A549 (cell line): ENCODE data around the gene S100A11. TPM values are rescaled to one million over a fixed set of nuclear protein-coding genes. Genes with fewer than 3 reads are reported as not detected.

Source experiments
- ATAC-seq, 2 experiments: fragments of 200-7000 bp in 1 of 2; fragments of >200 bp in 1 of 2; cut with Nextera tagmentation in 1 of 2; cut with Tn5 transposase in 1 of 2; 3 replicates each; pipeline versions ENCODE4 v1.8.0 to v1.9.1; 2018 to 2020; ENCODE audit warnings: mild to moderate bottlenecking in 1 of 2, moderate library complexity in 1 of 2
- CTCF ChIA-PET: fragments of 300-600 bp; sonication (Branson Sonifier 250); formaldehyde crosslinking; extraction: SDS; loops from one replicate; lab custom pipeline; 2021; ENCODE audit warnings: antibody characterized with exemption, inconsistent platforms; lab: Yijun Ruan, JAX
- POLR2A ChIA-PET: fragments of 350-600 bp; formaldehyde crosslinking; extraction: SDS; loops from one replicate; lab custom pipeline; 2021; ENCODE audit warnings: antibody characterized with exemption, inconsistent platforms; lab: Yijun Ruan, JAX
- DNase-seq, 2 experiments: peaks; one replicate each; pipeline versions ENCODE4 v3.0.0 to v3.0.0-alpha.2; 2011 to 2016; ENCODE audit warnings: low read depth in 1 of 2, low spot score in 1 of 2
- FAIRE-seq: peaks from 2 replicates; lab custom pipeline; 2011; peaks lifted over from hg19 to GRCh38; lab: Jason Lieb, UNC
- H3K27ac ChIP-seq, 2 experiments: fragments of >200 bp; sonication (Bioruptor Twin); formaldehyde crosslinking; 3 replicates each; pipeline ENCODE4 v1.5.1; 2016 to 2017
- H3K4me1 ChIP-seq: fragments of >200 bp; sonication (Bioruptor Twin); formaldehyde crosslinking; 3 replicates; pipeline ENCODE4 v1.6.1; 2016
- H3K4me2 ChIP-seq: fragments of >200 bp; sonication (Bioruptor Twin); formaldehyde crosslinking; 3 replicates; pipeline ENCODE4 v1.6.1; 2016
- H3K4me3 ChIP-seq: fragments of >200 bp; sonication (Bioruptor Twin); formaldehyde crosslinking; 3 replicates; pipeline ENCODE4 v1.5.1; 2016
- H3K9me3 ChIP-seq: fragments of >200 bp; sonication (Bioruptor Twin); formaldehyde crosslinking; 3 replicates; pipeline ENCODE4 v1.6.1; 2016
- ATOH8 ChIP-seq: fragments of 250-450 bp; sonication (Bioruptor Pico); IDR thresholded peaks from 2 replicates; pipeline ENCODE4 v1.5.0; 2020; ENCODE audit warnings: low read depth, mild to moderate bottlenecking, moderate library complexity
- BHLHE40 ChIP-seq: IDR thresholded peaks from 2 replicates; pipeline ENCODE4 v1.6.1; 2012; ENCODE audit warnings: low read depth, low read length, inconsistent platforms
- CEBPB ChIP-seq, 2 experiments: fragments of >200 bp in 1 of 2; sonication (Bioruptor Twin) in 1 of 2; formaldehyde crosslinking in 1 of 2; IDR thresholded peaks; 2 replicates each; pipeline ENCODE4 v1.6.1; 2012 to 2016
- CTCF ChIP-seq: fragments of >200 bp; sonication (Bioruptor Twin); formaldehyde crosslinking; IDR thresholded peaks from 3 replicates; pipeline ENCODE4 v1.5.1; 2016
- E2F6 ChIP-seq: IDR thresholded peaks from 2 replicates; pipeline ENCODE4 v1.6.1; 2012; ENCODE audit warnings: low read depth, borderline replicate concordance
- EP300 ChIP-seq, 2 experiments: fragments of >200 bp; sonication (Bioruptor Twin); formaldehyde crosslinking; IDR thresholded peaks; 2 replicates in 1 of 2; 3 replicates in 1 of 2; pipeline ENCODE4 v1.6.1; 2016 to 2017
- FOSB ChIP-seq: fragments of 250-450 bp; sonication (Bioruptor Pico); IDR thresholded peaks from 2 replicates; pipeline ENCODE4 v1.5.0; 2020; ENCODE audit warnings: mild to moderate bottlenecking, moderate library complexity
- FOSL2 ChIP-seq, 2 experiments: fragments of 450-650 bp in 1 of 2; fragments of >200 bp in 1 of 2; sonication (Bioruptor Twin) in 1 of 2; formaldehyde crosslinking; IDR thresholded peaks; 2 replicates each; pipeline versions ENCODE4 v1.5.0 to v1.6.1; 2016 to 2020; ENCODE audit warnings: mild to moderate bottlenecking in 1 of 2, moderate library complexity in 1 of 2
- GATA3 ChIP-seq: IDR thresholded peaks from 2 replicates; pipeline ENCODE4 v1.6.1; 2012; ENCODE audit warnings: borderline replicate concordance
- HDAC2 ChIP-seq: fragments of 200-600 bp; sonication (generic); IDR thresholded peaks from 2 replicates; pipeline ENCODE4 v1.6.1; 2016
- JUN ChIP-seq, 2 experiments: fragments of >200 bp; sonication (Bioruptor Twin); formaldehyde crosslinking; IDR thresholded peaks; 2 replicates in 1 of 2; 3 replicates in 1 of 2; pipeline ENCODE4 v1.6.1; 2016 to 2017
- KDM1A ChIP-seq: fragments of 200-600 bp; sonication (generic); IDR thresholded peaks from 2 replicates; pipeline ENCODE4 v1.6.1; 2016; ENCODE audit warnings: low read depth, mild to moderate bottlenecking
- MAFK ChIP-seq: fragments of 450-650 bp; IDR thresholded peaks from 2 replicates; pipeline ENCODE4 v1.6.1; 2014; ENCODE audit not compliant: partially characterized antibody
- NFE2L2 ChIP-seq: fragments of 150-350 bp; conservative IDR thresholded peaks from 2 replicates; pipeline ENCODE4 v1.6.1; 2014; ENCODE audit warnings: low read length
- NPAS2 ChIP-seq: fragments of 250-450 bp; sonication (Bioruptor Pico); IDR thresholded peaks from 2 replicates; pipeline ENCODE4 v1.8.0; 2022; ENCODE audit warnings: mild to moderate bottlenecking, moderate library complexity, borderline replicate concordance
- NR3C1 ChIP-seq: fragments of >200 bp; sonication (Bioruptor Twin); formaldehyde crosslinking; IDR thresholded peaks from 3 replicates; pipeline ENCODE4 v1.6.1; 2017
- RAD21 ChIP-seq, 2 experiments: fragments of >200 bp in 1 of 2; sonication (Bioruptor Twin) in 1 of 2; formaldehyde crosslinking in 1 of 2; IDR thresholded peaks in 1 of 2; conservative IDR thresholded peaks in 1 of 2; 2 replicates in 1 of 2; 3 replicates in 1 of 2; pipeline ENCODE4 v1.6.1; 2012 to 2018; ENCODE audit warnings: inconsistent platforms in 1 of 2
- RARB ChIP-seq: fragments of 250-450 bp; sonication (Bioruptor Pico); IDR thresholded peaks from 2 replicates; pipeline ENCODE4 v1.8.0; 2021; ENCODE audit warnings: mild to moderate bottlenecking, moderate library complexity
- RNF2 ChIP-seq: fragments of 200-600 bp; sonication (generic); IDR thresholded peaks from 2 replicates; pipeline ENCODE4 v1.6.1; 2016; ENCODE audit warnings: low read depth, mild to moderate bottlenecking, antibody characterized with exemption, moderate library complexity, borderline replicate concordance
- SMC3 ChIP-seq: fragments of >200 bp; sonication (Bioruptor Twin); formaldehyde crosslinking; IDR thresholded peaks from 3 replicates; pipeline ENCODE4 v1.6.1; 2018; ENCODE audit warnings: inconsistent platforms
- TP53 ChIP-seq: fragments of 250-450 bp; sonication (Bioruptor Pico); IDR thresholded peaks from 2 replicates; pipeline ENCODE4 v1.5.0; 2021; ENCODE audit warnings: mild to moderate bottlenecking, moderate library complexity
- ZC3H11A ChIP-seq: fragments of 450-650 bp; IDR thresholded peaks from 2 replicates; pipeline ENCODE4 v1.6.1; 2014; ENCODE audit warnings: antibody characterized with exemption, mild to moderate bottlenecking
- ZFP36 ChIP-seq: fragments of 450-650 bp; IDR thresholded peaks from 2 replicates; pipeline ENCODE4 v1.6.1; 2014; ENCODE audit warnings: borderline replicate concordance; ENCODE audit not compliant: partially characterized antibody
- ZNF302 ChIP-seq: fragments of 250-450 bp; sonication (Bioruptor Pico); IDR thresholded peaks from 2 replicates; pipeline ENCODE4 v1.9.0; 2021; ENCODE audit warnings: inconsistent platforms, mild to moderate bottlenecking, moderate library complexity
- ZSCAN20 ChIP-seq: fragments of 250-450 bp; sonication (Bioruptor Pico); IDR thresholded peaks from 2 replicates; pipeline ENCODE4 v1.8.0; 2022; ENCODE audit warnings: mild to moderate bottlenecking, moderate library complexity
- WGBS: methylation state at CpG from one replicate; pipeline ENCODE4 v1.1.6; 2017; ENCODE audit errors: missing lambda C conversion rate; 5-methylcytosine and 5-hydroxymethylcytosine counted together
- polyA plus RNA-seq, 4 experiments: library from polyadenylated mRNA; depleted of rRNA in 3 of 4; stranded (reverse); fragments of >200 nt; fragmentation: RNase III in 1 of 4; extraction: RNeasy Plus Mini Kit Qiagen cat#74134 plus additional on column Dnase treatment in 1 of 4; gene quantifications; 2 replicates in 3 of 4; 3 replicates in 1 of 4; pipeline ENCODE4 v1.2.3, GENCODE V29; 2011 to 2017
- TF ChIP-seq, protein P1 (sequence below): fragments of 250-450 bp; sonication (Bioruptor Pico); IDR thresholded peaks from 2 replicates; pipeline ENCODE4 v1.5.0; 2021; ENCODE audit warnings: mild to moderate bottlenecking, moderate library complexity, borderline replicate concordance
- TF ChIP-seq, protein P2 (sequence below): fragments of 450-650 bp; IDR thresholded peaks from 2 replicates; pipeline ENCODE4 v1.6.1; 2014; ENCODE audit warnings: antibody characterized with exemption
- TF ChIP-seq, protein P3 (sequence below): fragments of 150-350 bp; IDR thresholded peaks from 2 replicates; pipeline ENCODE4 v1.6.1; 2014; ENCODE audit warnings: low read depth, mild to moderate bottlenecking, low read length

Gene S100A11
- polyA plus RNA-seq, 2 of the 4 experiments (the other 2 are of a cell fraction): 671 to 1,531 TPM

DNA sequence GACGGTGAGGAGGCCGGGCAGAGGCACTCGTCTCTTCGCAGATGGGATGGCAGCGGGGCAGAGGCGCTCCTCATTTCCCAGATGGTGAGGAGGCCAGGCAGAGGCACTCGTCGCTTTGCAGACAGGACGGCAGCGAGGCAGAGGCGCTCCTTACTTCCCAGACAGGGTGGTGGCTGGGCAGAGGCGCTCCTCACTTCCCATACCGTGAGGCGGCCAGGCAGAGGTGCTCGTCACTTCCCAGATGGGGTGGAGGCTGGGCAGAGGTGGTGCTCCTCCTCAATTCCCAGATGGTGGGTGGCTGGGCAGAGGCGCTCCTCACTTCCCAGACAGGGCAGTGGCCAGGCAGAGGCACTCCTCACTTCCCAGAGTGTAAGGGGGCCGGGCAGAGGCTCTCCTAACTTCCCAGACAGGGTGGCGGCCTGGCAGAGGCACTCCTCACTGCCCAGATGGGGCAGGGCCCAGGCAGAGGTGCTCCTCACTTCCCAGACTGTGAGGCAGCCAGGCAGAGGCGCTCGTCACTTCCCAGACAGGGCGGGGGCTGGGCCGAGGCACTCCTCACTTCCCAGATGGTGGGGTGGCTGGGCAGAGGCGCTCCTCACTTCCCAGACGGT lies 42.1 kb upstream of the S100A11 start:
- H3K4me1 ChIP-seq: no peaks in the 10 kb centered on the region
- H3K27ac ChIP-seq: no peak overlapping the region
- TF ChIP-seq RARB (CRISPR knock-in tag): no peak
- TF ChIP-seq RAD21 (conservative IDR thresholded peaks at IDR 0.05 in 1 of 2, IDR thresholded peaks at IDR 0.05 in 1 of 2): no peak
- TF ChIP-seq CEBPB (IDR thresholded peaks at IDR 0.05): no peak
- no peak for TF ChIP-seq NFE2L2
- TF ChIP-seq MAFK: no peak
- TF ChIP-seq, protein P1, sequence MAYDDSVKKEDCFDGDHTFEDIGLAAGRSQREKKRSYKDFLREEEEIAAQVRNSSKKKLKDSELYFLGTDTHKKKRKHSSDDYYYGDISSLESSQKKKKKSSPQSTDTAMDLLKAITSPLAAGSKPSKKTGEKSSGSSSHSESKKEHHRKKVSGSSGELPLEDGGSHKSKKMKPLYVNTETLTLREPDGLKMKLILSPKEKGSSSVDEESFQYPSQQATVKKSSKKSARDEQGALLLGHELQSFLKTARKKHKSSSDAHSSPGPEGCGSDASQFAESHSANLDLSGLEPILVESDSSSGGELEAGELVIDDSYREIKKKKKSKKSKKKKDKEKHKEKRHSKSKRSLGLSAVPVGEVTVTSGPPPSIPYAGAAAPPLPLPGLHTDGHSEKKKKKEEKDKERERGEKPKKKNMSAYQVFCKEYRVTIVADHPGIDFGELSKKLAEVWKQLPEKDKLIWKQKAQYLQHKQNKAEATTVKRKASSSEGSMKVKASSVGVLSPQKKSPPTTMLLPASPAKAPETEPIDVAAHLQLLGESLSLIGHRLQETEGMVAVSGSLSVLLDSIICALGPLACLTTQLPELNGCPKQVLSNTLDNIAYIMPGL (CRISPR knock-in tag): no peak
- no peak for TF ChIP-seq ATOH8 (CRISPR knock-in tag)
- no peak for TF ChIP-seq SMC3
- TF ChIP-seq NPAS2 (CRISPR knock-in tag): no peak
- no peak for TF ChIP-seq FOSL2 (IDR thresholded peaks at IDR 0.05)
- TF ChIP-seq FOSL2 (CRISPR knock-in tag; IDR thresholded peaks at IDR 0.05): no peak
- TF ChIP-seq E2F6: no peak
- TF ChIP-seq KDM1A: no peak
- TF ChIP-seq TP53 (CRISPR knock-in tag): no peak
- no peak for TF ChIP-seq ZNF302 (CRISPR knock-in tag)
- no peak for TF ChIP-seq FOSB (CRISPR knock-in tag)
- TF ChIP-seq RNF2: no peak
- TF ChIP-seq HDAC2: no peak
- ChIA-PET CTCF (no interaction called here), POLR2A (no interaction called here)
- WGBS: 43% methylated on average over 14 of the region's 24 CpGs
- H3K4me3 ChIP-seq: no peak overlapping the region
- FAIRE-seq (no peak), DNase-seq (no peak), ATAC-seq (no peak)
- no peaks in the 10 kb centered on the region for H3K9me3 ChIP-seq
- H3K4me2 ChIP-seq: no peak overlapping the region

DNA sequence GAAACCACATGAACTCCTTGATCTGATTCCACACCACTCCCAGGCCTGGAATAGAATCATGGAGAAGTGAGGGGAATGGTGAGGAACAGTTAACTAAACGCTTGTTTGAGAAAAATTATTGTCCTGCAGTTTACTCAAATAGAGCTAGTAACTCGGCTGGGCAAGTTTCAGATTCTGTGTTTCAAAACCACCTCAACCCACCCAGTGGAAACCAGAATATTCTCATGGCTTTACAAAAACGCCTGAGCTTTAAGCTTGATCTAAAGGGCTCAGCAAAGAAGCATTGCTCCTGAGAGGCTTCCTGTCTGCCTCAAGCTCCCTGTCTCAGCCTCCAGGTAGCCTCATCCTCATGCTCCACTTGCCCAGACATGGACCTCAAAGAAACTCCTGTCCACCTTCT lies 35.5 kb upstream of the S100A11 start:
- DNase-seq (no peak), ATAC-seq (no peak), FAIRE-seq (no peak)
- Histone ChIP-seq H3K9me3 (no peaks in the 10 kb centered on the region), H3K27ac (no peak overlapping the region), H3K4me3 (no peak overlapping the region), H3K4me2 (no peak overlapping the region), H3K4me1 (no peaks in the 10 kb centered on the region)
- ChIA-PET POLR2A (no interaction called here), CTCF (interaction anchor here (1.4 to 1.5 kb wide), 2 partner anchors 19 to 368 kb away, joined by 3 read pairs; no protein-coding TSS in a partner anchor)
- TF ChIP-seq, protein P2, sequence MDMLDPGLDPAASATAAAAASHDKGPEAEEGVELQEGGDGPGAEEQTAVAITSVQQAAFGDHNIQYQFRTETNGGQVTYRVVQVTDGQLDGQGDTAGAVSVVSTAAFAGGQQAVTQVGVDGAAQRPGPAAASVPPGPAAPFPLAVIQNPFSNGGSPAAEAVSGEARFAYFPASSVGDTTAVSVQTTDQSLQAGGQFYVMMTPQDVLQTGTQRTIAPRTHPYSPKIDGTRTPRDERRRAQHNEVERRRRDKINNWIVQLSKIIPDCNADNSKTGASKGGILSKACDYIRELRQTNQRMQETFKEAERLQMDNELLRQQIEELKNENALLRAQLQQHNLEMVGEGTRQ: no peak
- no peak for TF ChIP-seq NR3C1
- TF ChIP-seq EP300 (IDR thresholded peaks at IDR 0.05): no peak
- no peak for TF ChIP-seq CEBPB (IDR thresholded peaks at IDR 0.05)
- no peak for TF ChIP-seq GATA3
- no peak for TF ChIP-seq BHLHE40
- no peak for TF ChIP-seq RNF2
- TF ChIP-seq JUN (IDR thresholded peaks at IDR 0.05): no peak
- no peak for TF ChIP-seq CTCF
- no peak for TF ChIP-seq MAFK
- TF ChIP-seq ZFP36: no peak
- no peak for TF ChIP-seq NFE2L2
- TF ChIP-seq ZC3H11A: no peak
- TF ChIP-seq ZSCAN20: no peak
- no peak for TF ChIP-seq KDM1A
- TF ChIP-seq, protein P3, sequence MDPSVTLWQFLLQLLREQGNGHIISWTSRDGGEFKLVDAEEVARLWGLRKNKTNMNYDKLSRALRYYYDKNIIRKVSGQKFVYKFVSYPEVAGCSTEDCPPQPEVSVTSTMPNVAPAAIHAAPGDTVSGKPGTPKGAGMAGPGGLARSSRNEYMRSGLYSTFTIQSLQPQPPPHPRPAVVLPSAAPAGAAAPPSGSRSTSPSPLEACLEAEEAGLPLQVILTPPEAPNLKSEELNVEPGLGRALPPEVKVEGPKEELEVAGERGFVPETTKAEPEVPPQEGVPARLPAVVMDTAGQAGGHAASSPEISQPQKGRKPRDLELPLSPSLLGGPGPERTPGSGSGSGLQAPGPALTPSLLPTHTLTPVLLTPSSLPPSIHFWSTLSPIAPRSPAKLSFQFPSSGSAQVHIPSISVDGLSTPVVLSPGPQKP: no peak
- WGBS: 22% methylated on average over 3 of the region's 3 CpGs
